K562 (cell line): ENCODE results near the gene IRF9. TPM values are rescaled to one million over a fixed set of nuclear protein-coding genes. Genes with fewer than 3 reads are reported as not detected.
A peak's percentile ranks its signal among the peaks of the same experiment; 100 is the strongest.

Source experiments
- ATAC-seq: fragments of 200-7000 bp; cut with Tn5 transposase; 3 replicates; pipeline ENCODE4 v1.9.1; 2020; ENCODE audit warnings: moderate library complexity
- BruUV-seq: library from RNA; stranded (reverse); fragments of 400-500 nt; replicated peaks from 2 replicates; lab custom pipeline; 2021; lab: Mats Ljungman, UMichigan
- CTCF ChIA-PET: fragments of 300-600 bp; formaldehyde crosslinking; extraction: SDS; loops from one replicate; lab custom pipeline; 2021; ENCODE audit warnings: low intra/inter-chr PET ratio; lab: Yijun Ruan, JAX
- POLR2A ChIA-PET: fragments of 300-600, 350-650 bp; sonication (Branson Sonifier 250); formaldehyde crosslinking; extraction: SDS; loops from one replicate; lab custom pipeline; 2021; ENCODE audit warnings: antibody characterized with exemption, inconsistent platforms; lab: Yijun Ruan, JAX
- DNase-seq, 4 experiments: peaks; one replicate each; pipeline versions ENCODE4 v3.0.0 to v3.0.0-alpha.2; 2011 to 2018; ENCODE audit warnings: low spot score in 3 of 4, mixed read lengths in 3 of 4; ENCODE audit errors: extremely low read depth in 1 of 4
- FAIRE-seq: peaks from 2 replicates; lab custom pipeline; 2011; peaks lifted over from hg19 to GRCh38; lab: Jason Lieb, UNC
- H2AFZ ChIP-seq: 2 replicates; pipeline ENCODE4 v1.6.0; 2011; ENCODE audit warnings: low read depth, low read length, control low read depth, inconsistent platforms
- H3K27ac ChIP-seq: fragments of 200-600 bp; 3 replicates; pipeline ENCODE4 v1.8.0; 2011; ENCODE audit warnings: low read depth, mild to moderate bottlenecking, control low read depth, inconsistent platforms, low read length, moderate library complexity, mixed read lengths; ENCODE audit errors: extremely low read depth
- H3K27me3 ChIP-seq, 2 experiments: fragments of 300-600 bp in 1 of 2; 2 replicates in 1 of 2; 3 replicates in 1 of 2; pipeline versions ENCODE4 v1.6.0 to v1.8.0; 2011; ENCODE audit warnings: inconsistent platforms in 2 of 2, low read length in 2 of 2, mild to moderate bottlenecking in 1 of 2, mixed read lengths in 1 of 2, moderate library complexity in 1 of 2; ENCODE audit not compliant: control insufficient read depth in 2 of 2, insufficient read depth in 2 of 2
- H3K36me3 ChIP-seq: fragments of 300-600 bp; 3 replicates; pipeline ENCODE4 v1.8.0; 2011; ENCODE audit warnings: mild to moderate bottlenecking, low read length, inconsistent platforms; ENCODE audit not compliant: control insufficient read depth, insufficient read depth
- H3K4me1 ChIP-seq, 2 experiments: fragments of 200-600 bp in 1 of 2; replicated peaks in 1 of 2; 2 replicates in 1 of 2; 3 replicates in 1 of 2; pipeline versions ENCODE4 v1.5.1 to v1.8.0; 2011; ENCODE audit warnings: inconsistent platforms in 2 of 2, low read length in 2 of 2, mild to moderate bottlenecking in 1 of 2, mixed read lengths in 1 of 2, moderate library complexity in 1 of 2; ENCODE audit not compliant: control insufficient read depth in 2 of 2, insufficient read depth in 2 of 2
- H3K4me2 ChIP-seq: 2 replicates; pipeline ENCODE4 v1.6.1; 2011; ENCODE audit warnings: low read length, control low read depth, inconsistent platforms, mixed read lengths; ENCODE audit not compliant: insufficient read depth
- H3K4me3 ChIP-seq: fragments of 200-600 bp; sonication (generic), shearing (Covaris generic); 2 replicates; pipeline ENCODE4 v1.5.1; 2016; ENCODE audit warnings: control low read depth, inconsistent platforms
- H3K79me2 ChIP-seq: fragments of 200-600 bp; 3 replicates; pipeline ENCODE4 v1.8.0; 2011; ENCODE audit warnings: low read length, inconsistent platforms; ENCODE audit not compliant: control insufficient read depth, insufficient read depth
- H3K9ac ChIP-seq, 2 experiments: 2 replicates each; pipeline versions ENCODE4 v1.6.0 to v1.6.1; 2011; ENCODE audit warnings: low read depth in 2 of 2, low read length in 2 of 2, control low read depth in 1 of 2, inconsistent platforms in 1 of 2, mild to moderate bottlenecking in 1 of 2, mixed read lengths in 1 of 2; ENCODE audit not compliant: insufficient read depth in 1 of 2
- H3K9me1 ChIP-seq: one replicate; pipeline ENCODE4 v1.6.0; 2011; ENCODE audit warnings: inconsistent platforms, mild to moderate bottlenecking, low read length, moderate library complexity; ENCODE audit not compliant: control insufficient read depth, insufficient read depth
- H3K9me3 ChIP-seq: replicated peaks from 2 replicates; pipeline ENCODE4 v1.5.1; 2011; ENCODE audit warnings: low read depth, low read length, inconsistent platforms; ENCODE audit not compliant: control insufficient read depth, insufficient read depth
- H4K20me1 ChIP-seq: replicated peaks from 2 replicates; pipeline ENCODE4 v1.6.1; 2011; ENCODE audit warnings: low read length, inconsistent platforms, mixed read lengths; ENCODE audit not compliant: control insufficient read depth, insufficient read depth
- CBFA2T3 ChIP-seq: fragments of 450-650 bp; IDR thresholded peaks from 2 replicates; pipeline ENCODE4 v1.6.1; 2017
- JUN ChIP-seq, 2 experiments: sonication (generic) in 1 of 2; formaldehyde crosslinking in 1 of 2; IDR thresholded peaks; 2 replicates each; pipeline versions ENCODE4 v1.6.1 to v1.8.0; 2012 to 2022; ENCODE audit warnings: borderline replicate concordance in 2 of 2, mild to moderate bottlenecking in 2 of 2, improper control_type of control experiment in 1 of 2, low read depth in 1 of 2, low read length in 1 of 2, missing genetic modification reagents in 1 of 2
- MEF2D ChIP-seq: conservative IDR thresholded peaks from 2 replicates; pipeline ENCODE4 v1.6.1; 2016; ENCODE audit warnings: low read depth, missing genetic modification characterization, missing compliant biosample characterization
- PRPF4 ChIP-seq: fragments of 200-400 bp; formaldehyde crosslinking; IDR thresholded peaks from one replicate; pipeline ENCODE4 v1.6.1; 2017; ENCODE audit warnings: low read length, low read depth, mild to moderate bottlenecking; ENCODE audit not compliant: insufficient read depth, poor library complexity, severe bottlenecking
- SIX5 ChIP-seq, 2 experiments: IDR thresholded peaks; 2 replicates each; pipeline ENCODE4 v1.6.1; 2011; ENCODE audit warnings: low read length in 2 of 2, borderline replicate concordance in 1 of 2, low read depth in 1 of 2, mild to moderate bottlenecking in 1 of 2, moderate library complexity in 1 of 2; ENCODE audit not compliant: insufficient read depth in 1 of 2
- TCF7 ChIP-seq: sonication (generic); IDR thresholded peaks from 2 replicates; pipeline ENCODE4 v1.6.1; 2016; ENCODE audit warnings: antibody characterized with exemption, borderline replicate concordance
- ZFP36 ChIP-seq: fragments of 150-350 bp; IDR thresholded peaks from 2 replicates; pipeline ENCODE4 v1.6.1; 2018; ENCODE audit warnings: low read length, low read depth; ENCODE audit not compliant: partially characterized antibody
- WGBS: fragments of 100-300 bp; shearing (Covaris generic); methylation state at CpG from one replicate; pipeline ENCODE4 v1.1.6; 2016; ENCODE audit warnings: low coverage, mixed read lengths; ENCODE audit not compliant: insufficient coverage; ENCODE audit errors: missing lambda C conversion rate; 5-methylcytosine and 5-hydroxymethylcytosine counted together
- in situ Hi-C: fragments of 300-500 bp; cut with MboI; formaldehyde crosslinking; loops from 4 replicates; pipeline ENCODE4 v1.15.0; 2018; ENCODE audit warnings: inconsistent platforms, mixed read lengths
- intact Hi-C: fragments of 100-400 bp; cut with micrococcal nuclease; formaldehyde crosslinking; loops from 2 replicates; pipeline ENCODE4 v1.14.2; 2022
- polyA plus RNA-seq, 8 experiments: library from polyadenylated mRNA; depleted of rRNA in 4 of 8; stranded (reverse) in 5 of 8; unstranded in 3 of 8; fragments of >200 nt; fragmentation: Nextera tagmentation in 2 of 8; fragmentation: Illumina TruSeq in 1 of 8; extraction: Ambion mirVana in 2 of 8; extraction: Trizol in 1 of 8; gene quantifications; 2 replicates each; pipeline versions ENCODE4 v1.2.1 to v1.2.3, GENCODE V29; 2011 to 2014; ENCODE audit warnings: inconsistent platforms in 1 of 8, missing spikeins in 1 of 8
- total RNA-seq, 7 experiments: library from RNA; depleted of rRNA in 6 of 7; stranded (reverse); fragments of >200 nt in 6 of 7; fragmentation: Illumina TruSeq in 2 of 7; extraction: Trizol in 2 of 7; gene quantifications; 2 replicates each; pipeline versions ENCODE4 v1.2.1 to v1.2.3, GENCODE V29; 2011 to 2021; ENCODE audit warnings: low replicate concordance in 1 of 7
- TF ChIP-seq, protein P1 (sequence below): fragments of 450-650 bp; IDR thresholded peaks from 2 replicates; pipeline ENCODE4 v1.6.1; 2018; ENCODE audit not compliant: partially characterized antibody
- TF ChIP-seq, protein P2 (sequence below): IDR thresholded peaks from 2 replicates; pipeline ENCODE4 v1.6.1; 2012; ENCODE audit warnings: low read depth, low read length, improper control_type of control experiment, borderline replicate concordance

Gene IRF9
- total and polyA plus RNA-seq, 9 of the 15 experiments (the other 6 are each of a cell fraction or from before 2014, with no cell fraction given) = 0.79 to 14.8 (median 6.1) TPM

DNA sequence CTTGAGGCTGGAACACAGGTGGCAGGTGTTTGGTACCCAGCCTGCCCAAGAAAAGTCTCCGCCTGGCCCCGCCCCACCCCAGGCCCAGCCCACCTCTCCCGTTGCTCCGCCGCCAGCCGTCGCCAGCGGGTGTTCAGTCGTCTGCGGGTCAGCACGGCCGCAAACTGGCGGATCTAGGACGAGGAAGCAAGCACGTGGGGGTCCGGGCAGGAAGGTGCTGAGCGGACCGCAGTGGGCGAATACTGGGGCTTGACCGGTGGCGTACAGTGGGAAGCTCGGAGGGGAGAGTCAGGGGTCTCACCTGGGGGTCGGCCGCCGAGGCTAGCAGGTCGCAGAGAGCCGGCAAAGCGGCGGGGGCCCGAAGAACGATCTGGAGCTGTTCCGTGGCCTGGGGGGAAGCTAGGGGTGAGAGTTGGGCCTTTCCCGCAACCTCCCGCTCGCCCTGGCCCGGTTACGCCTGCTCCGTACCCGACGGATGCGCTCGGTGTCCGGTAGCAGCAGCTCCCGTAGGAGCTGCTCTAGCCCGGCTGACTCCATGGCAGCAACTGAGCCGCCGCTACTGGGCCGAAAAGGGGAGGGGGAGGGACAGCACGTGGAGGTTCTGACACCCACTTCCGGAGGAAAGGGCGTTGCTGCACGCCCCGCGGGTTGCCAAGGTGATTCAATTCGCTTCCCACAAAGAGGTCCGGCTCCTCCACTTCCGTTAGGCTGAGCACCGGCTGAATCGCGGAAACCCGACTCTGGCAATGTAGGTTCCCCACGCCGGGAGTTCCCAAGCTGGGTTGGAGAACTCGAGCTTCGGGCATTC lies 27.4 kb downstream of the IRF9 start, which contains the start of gene IPO4:
Gene IPO4 (minus strand): TSS at position 566 of the 808 bp plus-strand sequence. CDS start 29 bp downstream, at position 537.
- intact Hi-C loops = no loop called here
- peak within 1 kb of the TSS; percentile 87 to 91 for H3K9ac ChIP-seq
- H3K4me3 ChIP-seq = peak within 1 kb of the TSS; percentile 71
- peaks cover 68% of the 10 kb centered on the region; the same call in 2 of the 3 replicates for H3K36me3 ChIP-seq
- BruUV-seq = no TSS peak
- H3K27ac ChIP-seq = peak within 1 kb of the TSS; percentile 65
- ChIA-PET POLR2A (interaction anchor here (0.6 to 1.3 kb wide), 8 partner anchors 10 to 112 kb away, joined by 3 to 9 read pairs (median 4); partner anchors contain the start of genes DHRS1, IRF9, NOP9 and TINF2), CTCF (no interaction called here)
- ATAC-seq (peak; percentile 96), FAIRE-seq (peak; percentile 95), DNase-seq (peak; percentile 87 to 96 (median 92))
- H3K4me1 ChIP-seq = peaks cover 0 to 21% of the 10 kb centered on the region in 2 experiments; a peak in 3 of 5 replicates
- H2AFZ ChIP-seq = peak within 1 kb of the TSS; percentile 76
- under 1% methylated on average over 35 of the region's 65 CpGs for WGBS
- H3K9me1 ChIP-seq = peaks cover 3% of the 10 kb centered on the region
- peak within 1 kb of the TSS; percentile 87 for H3K4me2 ChIP-seq
- no peaks in the 10 kb centered on the region for H3K27me3 ChIP-seq
- in situ Hi-C loops = no loop called here
- H4K20me1 ChIP-seq = peaks cover 9% of the 10 kb centered on the region; the same call in 1 of the 2 replicates
- H3K9me3 ChIP-seq = no peaks in the 10 kb centered on the region
- H3K79me2 ChIP-seq = peaks cover 24% of the 10 kb centered on the region
- TF ChIP-seq CBFA2T3 (no peak), ZFP36 (no peak), PRPF4 (no peak), MEF2D (tag) (no peak), JUN (IDR thresholded peaks at IDR 0.05; ENCODE audit: borderline replicate concordance, low read depth, low read length) (peak; percentile 76; the same call in 1 of the 2 replicates), JUN (CRISPR knock-in tag; IDR thresholded peaks at IDR 0.05; ENCODE audit: borderline replicate concordance) (no peak), SIX5 (IDR thresholded peaks at IDR 0.05; ENCODE audit: borderline replicate concordance in 1 of 2, insufficient read depth in 1 of 2, low read depth in 1 of 2, low read length in 2 of 2) (peak; percentile 41 to 60; a peak in 3 of 4 replicates), TCF7 (no peak)
- TF ChIP-seq, protein P1, sequence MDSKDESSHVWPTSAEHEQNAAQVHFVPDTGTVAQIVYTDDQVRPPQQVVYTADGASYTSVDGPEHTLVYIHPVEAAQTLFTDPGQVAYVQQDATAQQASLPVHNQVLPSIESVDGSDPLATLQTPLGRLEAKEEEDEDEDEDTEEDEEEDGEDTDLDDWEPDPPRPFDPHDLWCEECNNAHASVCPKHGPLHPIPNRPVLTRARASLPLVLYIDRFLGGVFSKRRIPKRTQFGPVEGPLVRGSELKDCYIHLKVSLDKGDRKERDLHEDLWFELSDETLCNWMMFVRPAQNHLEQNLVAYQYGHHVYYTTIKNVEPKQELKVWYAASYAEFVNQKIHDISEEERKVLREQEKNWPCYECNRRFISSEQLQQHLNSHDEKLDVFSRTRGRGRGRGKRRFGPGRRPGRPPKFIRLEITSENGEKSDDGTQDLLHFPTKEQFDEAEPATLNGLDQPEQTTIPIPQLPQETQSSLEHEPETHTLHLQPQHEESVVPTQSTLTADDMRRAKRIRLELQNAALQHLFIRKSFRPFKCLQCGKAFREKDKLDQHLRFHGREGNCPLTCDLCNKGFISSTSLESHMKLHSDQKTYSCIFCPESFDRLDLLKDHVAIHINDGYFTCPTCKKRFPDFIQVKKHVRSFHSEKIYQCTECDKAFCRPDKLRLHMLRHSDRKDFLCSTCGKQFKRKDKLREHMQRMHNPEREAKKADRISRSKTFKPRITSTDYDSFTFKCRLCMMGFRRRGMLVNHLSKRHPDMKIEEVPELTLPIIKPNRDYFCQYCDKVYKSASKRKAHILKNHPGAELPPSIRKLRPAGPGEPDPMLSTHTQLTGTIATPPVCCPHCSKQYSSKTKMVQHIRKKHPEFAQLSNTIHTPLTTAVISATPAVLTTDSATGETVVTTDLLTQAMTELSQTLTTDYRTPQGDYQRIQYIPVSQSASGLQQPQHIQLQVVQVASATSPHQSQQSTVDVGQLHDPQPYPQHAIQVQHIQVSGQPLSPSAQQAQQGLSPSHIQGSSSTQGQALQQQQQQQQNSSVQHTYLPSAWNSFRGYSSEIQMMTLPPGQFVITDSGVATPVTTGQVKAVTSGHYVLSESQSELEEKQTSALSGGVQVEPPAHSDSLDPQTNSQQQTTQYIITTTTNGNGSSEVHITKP = no peak
- TF ChIP-seq, protein P2, sequence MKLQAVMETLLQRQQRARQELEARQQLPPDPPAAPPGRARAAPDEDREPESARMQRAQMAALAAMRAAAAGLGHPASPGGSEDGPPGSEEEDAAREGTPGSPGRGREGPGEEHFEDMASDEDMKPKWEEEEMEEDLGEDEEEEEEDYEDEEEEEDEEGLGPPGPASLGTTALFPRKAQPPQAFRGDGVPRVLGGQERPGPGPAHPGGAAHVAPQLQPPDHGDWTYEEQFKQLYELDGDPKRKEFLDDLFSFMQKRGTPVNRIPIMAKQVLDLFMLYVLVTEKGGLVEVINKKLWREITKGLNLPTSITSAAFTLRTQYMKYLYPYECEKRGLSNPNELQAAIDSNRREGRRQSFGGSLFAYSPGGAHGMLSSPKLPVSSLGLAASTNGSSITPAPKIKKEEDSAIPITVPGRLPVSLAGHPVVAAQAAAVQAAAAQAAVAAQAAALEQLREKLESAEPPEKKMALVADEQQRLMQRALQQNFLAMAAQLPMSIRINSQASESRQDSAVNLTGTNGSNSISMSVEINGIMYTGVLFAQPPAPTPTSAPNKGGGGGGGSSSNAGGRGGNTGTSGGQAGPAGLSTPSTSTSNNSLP = no peak
